Osteocyte (in vitro differentiated cells): Measurements from ENCODE around the gene SPI1. TPM values are rescaled to one million over a fixed set of nuclear protein-coding genes. Genes with fewer than 3 reads are reported as not detected.

ENCODE experiments used
- DNase-seq: peaks from one replicate; pipeline ENCODE4 v3.0.0; 2021; ENCODE audit warnings: mixed read lengths; ENCODE audit not compliant: unreplicated experiment; ENCODE audit errors: extremely low spot score
- H3K27ac Mint-ChIP-seq: one replicate; pipeline ENCODE4 v1.8.0; 2021; ENCODE audit warnings: mild to moderate bottlenecking, mixed read lengths; ENCODE audit not compliant: unreplicated experiment
- H3K27me3 Mint-ChIP-seq: one replicate; pipeline ENCODE4 v1.8.0; 2021; ENCODE audit warnings: mixed read lengths; ENCODE audit not compliant: unreplicated experiment
- H3K36me3 Mint-ChIP-seq: one replicate; pipeline ENCODE4 v1.8.0; 2021; ENCODE audit warnings: mixed read lengths; ENCODE audit not compliant: unreplicated experiment
- H3K4me1 Mint-ChIP-seq: one replicate; pipeline ENCODE4 v1.8.0; 2021; ENCODE audit warnings: mixed read lengths; ENCODE audit not compliant: unreplicated experiment
- H3K4me3 Mint-ChIP-seq: one replicate; pipeline ENCODE4 v1.8.0; 2021; ENCODE audit warnings: mild to moderate bottlenecking, moderate library complexity, mixed read lengths; ENCODE audit not compliant: unreplicated experiment
- H3K9me3 Mint-ChIP-seq: one replicate; pipeline ENCODE4 v1.8.0; 2021; ENCODE audit warnings: mixed read lengths; ENCODE audit not compliant: unreplicated experiment
- CTCF ChIP-seq: fragments of 200-600 bp; sonication (generic); IDR thresholded peaks from 2 replicates; pipeline ENCODE4 v1.5.0; 2021; ENCODE audit warnings: antibody characterized with exemption, mild to moderate bottlenecking, moderate library complexity
- total RNA-seq: library from RNA; stranded (reverse); gene quantifications from 2 replicates; pipeline ENCODE4 v1.2.1, GENCODE V29; 2021

Gene SPI1
- total RNA-seq, 1 donor from 2014 or later = not detected

- H3K27ac Mint-ChIP-seq = peak overlapping the region; percentile 50
- H3K27me3 Mint-ChIP-seq = no peaks in the 10 kb centered on the region
- H3K9me3 Mint-ChIP-seq = no peaks in the 10 kb centered on the region
- H3K4me3 Mint-ChIP-seq = no peak overlapping the region
- peaks cover 26% of the 10 kb centered on the region for H3K4me1 Mint-ChIP-seq
- H3K36me3 Mint-ChIP-seq = peaks cover 32% of the 10 kb centered on the region
- DNase-seq = no peak
- TF ChIP-seq CTCF = no peak
Observed at GRCh38 chr11:47417712-47418111, 39.4 kb upstream of the SPI1 start.

GRCh38 chr11:47415949-47416472 lies 37.7 kb upstream of the SPI1 start:
- H3K4me3 Mint-ChIP-seq = no peak overlapping the region
- DNase-seq = peak; percentile 91
- H3K9me3 Mint-ChIP-seq = no peaks in the 10 kb centered on the region
- TF ChIP-seq CTCF = no peak
- peak overlapping the region; percentile 83 for H3K27ac Mint-ChIP-seq
- H3K4me1 Mint-ChIP-seq = peaks cover 26% of the 10 kb centered on the region
- H3K27me3 Mint-ChIP-seq = no peaks in the 10 kb centered on the region
- H3K36me3 Mint-ChIP-seq = peaks cover 27% of the 10 kb centered on the region

- Mint-ChIP-seq H3K36me3 (peaks cover 25% of the 10 kb centered on the region), H3K4me1 (peaks cover 27% of the 10 kb centered on the region), H3K27me3 (no peaks in the 10 kb centered on the region), H3K9me3 (no peaks in the 10 kb centered on the region), H3K4me3 (no peak overlapping the region), H3K27ac (peak overlapping the region; percentile 83)
- DNase-seq = no peak
- TF ChIP-seq CTCF = no peak
Observed at GRCh38 chr11:47415091-47415854, 36.9 kb upstream of the SPI1 start.

- no peak overlapping the region for H3K4me3 Mint-ChIP-seq
- DNase-seq = no peak
- no peaks in the 10 kb centered on the region for H3K27me3 Mint-ChIP-seq
- TF ChIP-seq CTCF = no peak
- peaks cover 30% of the 10 kb centered on the region for H3K4me1 Mint-ChIP-seq
- no peak overlapping the region for H3K27ac Mint-ChIP-seq
- H3K36me3 Mint-ChIP-seq = peaks cover 19% of the 10 kb centered on the region
- H3K9me3 Mint-ChIP-seq = no peaks in the 10 kb centered on the region
Observed at GRCh38 chr11:47414685-47415070, 36.3 kb upstream of the SPI1 start.

GRCh38 chr11:47413908-47414684 lies 35.7 kb upstream of the SPI1 start:
- DNase-seq = no peak
- H3K4me1 Mint-ChIP-seq = peaks cover 35% of the 10 kb centered on the region
- H3K4me3 Mint-ChIP-seq = no peak overlapping the region

More at GRCh38 chr11:47413908-47414684, 35.7 kb upstream of the SPI1 start:
- Mint-ChIP-seq H3K27me3 (no peaks in the 10 kb centered on the region), H3K27ac (peak overlapping the region; percentile 74), H3K36me3 (peaks cover 19% of the 10 kb centered on the region), H3K9me3 (no peaks in the 10 kb centered on the region)
- no peak for TF ChIP-seq CTCF
